DND-41 (cell line): ENCODE data around the gene IGLL5.
"Not testable (repeated sequence)": the region's sequence is repeated elsewhere in the genome, so short reads cannot be mapped to it uniquely, and the experiment has no call there.

Experiments
- ATAC-seq: fragments of 200-7000 bp; cut with Tn5 transposase; 3 replicates; pipeline ENCODE4 v1.9.1; 2021; ENCODE audit warnings: low read depth; ENCODE audit not compliant: insufficient read depth
- DNase-seq: peaks from one replicate; pipeline ENCODE4 v3.0.0-alpha.2; 2020
- H2AFZ ChIP-seq: 2 replicates; pipeline ENCODE4 v1.6.0; 2012; ENCODE audit warnings: low read depth, low read length
- H3K27ac ChIP-seq: 2 replicates; pipeline ENCODE4 v1.5.1; 2012; ENCODE audit warnings: low read length, inconsistent platforms
- H3K27me3 ChIP-seq: fragments of 200-600 bp; sonication (generic); 2 replicates; pipeline ENCODE4 v1.6.0; 2012; ENCODE audit warnings: low read length, mild to moderate bottlenecking, inconsistent platforms; ENCODE audit not compliant: insufficient read depth, poor library complexity
- H3K36me3 ChIP-seq: 2 replicates; pipeline ENCODE4 v1.5.1; 2012; ENCODE audit warnings: low read length, inconsistent platforms; ENCODE audit not compliant: insufficient read depth
- H3K4me1 ChIP-seq: 2 replicates; pipeline ENCODE4 v1.5.1; 2012; ENCODE audit warnings: mild to moderate bottlenecking, low read length; ENCODE audit not compliant: insufficient read depth
- H3K4me2 ChIP-seq: 2 replicates; pipeline ENCODE4 v1.6.0; 2012; ENCODE audit warnings: mild to moderate bottlenecking, moderate library complexity, low read length, inconsistent platforms; ENCODE audit not compliant: insufficient read depth
- H3K4me3 ChIP-seq, 2 experiments: fragments of 200-600 bp in 1 of 2; shearing (Covaris generic) in 1 of 2; 2 replicates each; pipeline ENCODE4 v1.5.1; 2012 to 2016; ENCODE audit warnings: inconsistent platforms in 2 of 2, low read length in 2 of 2, mild to moderate bottlenecking in 2 of 2, low read depth in 1 of 2, moderate library complexity in 1 of 2
- H3K79me2 ChIP-seq: 2 replicates; pipeline ENCODE4 v1.6.0; 2012; ENCODE audit warnings: low read length, inconsistent platforms; ENCODE audit not compliant: insufficient read depth
- H3K9ac ChIP-seq: 2 replicates; pipeline ENCODE4 v1.6.0; 2012; ENCODE audit warnings: low read depth, mild to moderate bottlenecking, inconsistent platforms, low read length, moderate library complexity
- H3K9me3 ChIP-seq: 2 replicates; pipeline ENCODE4 v1.5.1; 2012; ENCODE audit warnings: low read length, moderate library complexity, mild to moderate bottlenecking, inconsistent platforms; ENCODE audit not compliant: insufficient read depth, severe bottlenecking
- H4K20me1 ChIP-seq: 2 replicates; pipeline ENCODE4 v1.6.0; 2012; ENCODE audit warnings: low read length; ENCODE audit not compliant: insufficient read depth
- EZH2 ChIP-seq: IDR thresholded peaks from 3 replicates; pipeline ENCODE4 v1.6.1; 2012; ENCODE audit warnings: borderline replicate concordance, low read depth, mild to moderate bottlenecking, moderate library complexity, low read length, inconsistent platforms; ENCODE audit not compliant: severe bottlenecking
- TF ChIP-seq, protein P1 (sequence below): IDR thresholded peaks from 2 replicates; pipeline ENCODE4 v1.5.1; 2012; ENCODE audit warnings: borderline replicate concordance, low read length, moderate library complexity, mild to moderate bottlenecking; ENCODE audit not compliant: poor library complexity, severe bottlenecking; ENCODE audit errors: extremely low read depth

Gene IGLL5

DNA sequence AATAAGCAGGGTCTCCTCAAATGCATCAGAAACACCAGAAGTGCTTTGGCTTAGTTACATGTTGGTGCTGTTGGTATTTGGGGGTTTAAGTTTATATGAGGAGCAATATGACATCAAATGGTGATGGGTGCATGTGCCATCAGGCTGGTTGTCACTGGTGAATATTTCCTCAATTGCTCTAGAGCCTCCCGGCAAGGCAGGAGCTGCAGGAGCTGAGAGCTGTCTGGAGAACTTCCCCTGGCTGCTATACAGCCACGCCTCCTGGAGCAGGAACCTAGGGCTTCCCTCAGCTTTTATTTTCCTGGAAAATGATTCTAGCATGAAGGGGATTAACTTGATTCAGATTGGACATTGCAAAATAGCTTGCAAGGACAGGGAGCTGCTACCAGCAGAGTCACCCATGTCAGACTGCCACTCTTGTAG lies 15.8 kb downstream of the IGLL5 start:
- no peaks in the 10 kb centered on the region for H3K36me3 ChIP-seq
- no peak overlapping the region for H3K4me2 ChIP-seq
- no peak overlapping the region for H3K9ac ChIP-seq
- no peaks in the 10 kb centered on the region for H4K20me1 ChIP-seq
- no peak overlapping the region for H3K4me3 ChIP-seq
- TF ChIP-seq EZH2 = no peak
- TF ChIP-seq, protein P1, sequence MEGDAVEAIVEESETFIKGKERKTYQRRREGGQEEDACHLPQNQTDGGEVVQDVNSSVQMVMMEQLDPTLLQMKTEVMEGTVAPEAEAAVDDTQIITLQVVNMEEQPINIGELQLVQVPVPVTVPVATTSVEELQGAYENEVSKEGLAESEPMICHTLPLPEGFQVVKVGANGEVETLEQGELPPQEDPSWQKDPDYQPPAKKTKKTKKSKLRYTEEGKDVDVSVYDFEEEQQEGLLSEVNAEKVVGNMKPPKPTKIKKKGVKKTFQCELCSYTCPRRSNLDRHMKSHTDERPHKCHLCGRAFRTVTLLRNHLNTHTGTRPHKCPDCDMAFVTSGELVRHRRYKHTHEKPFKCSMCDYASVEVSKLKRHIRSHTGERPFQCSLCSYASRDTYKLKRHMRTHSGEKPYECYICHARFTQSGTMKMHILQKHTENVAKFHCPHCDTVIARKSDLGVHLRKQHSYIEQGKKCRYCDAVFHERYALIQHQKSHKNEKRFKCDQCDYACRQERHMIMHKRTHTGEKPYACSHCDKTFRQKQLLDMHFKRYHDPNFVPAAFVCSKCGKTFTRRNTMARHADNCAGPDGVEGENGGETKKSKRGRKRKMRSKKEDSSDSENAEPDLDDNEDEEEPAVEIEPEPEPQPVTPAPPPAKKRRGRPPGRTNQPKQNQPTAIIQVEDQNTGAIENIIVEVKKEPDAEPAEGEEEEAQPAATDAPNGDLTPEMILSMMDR = no peak
- H3K27ac ChIP-seq = peak overlapping the region; percentile 40
- H3K9me3 ChIP-seq = no peaks in the 10 kb centered on the region
- no peaks in the 10 kb centered on the region for H3K79me2 ChIP-seq
- DNase-seq (no peak), ATAC-seq (peak; percentile 16; the same call in 1 of the 3 replicates)
- peaks cover 28% of the 10 kb centered on the region for H3K4me1 ChIP-seq
- H2AFZ ChIP-seq = no peak overlapping the region
- H3K27me3 ChIP-seq = no peaks in the 10 kb centered on the region

- not testable (repeated sequence) for H3K79me2 ChIP-seq, H3K4me3 ChIP-seq, H2AFZ ChIP-seq, H3K36me3 ChIP-seq, H3K4me2 ChIP-seq, H4K20me1 ChIP-seq, H3K9ac ChIP-seq, H3K9me3 ChIP-seq, H3K27me3 ChIP-seq
- H3K4me1 ChIP-seq = peaks cover 27% of the 10 kb centered on the region
- ATAC-seq (peak; percentile 84; the same call in 2 of the 3 replicates), DNase-seq (peak; percentile 65)
- H3K27ac ChIP-seq = peak overlapping the region; percentile 40
Observed at GRCh38 chr22:22903781-22904192, 16.2 kb downstream of the IGLL5 start.

- not testable (repeated sequence) for H3K4me3 ChIP-seq, H3K9ac ChIP-seq, H4K20me1 ChIP-seq, H2AFZ ChIP-seq, DNase-seq, H3K36me3 ChIP-seq, H3K27me3 ChIP-seq, H3K4me2 ChIP-seq, H3K9me3 ChIP-seq, H3K79me2 ChIP-seq
- Histone ChIP-seq H3K27ac (0 out of 2 replicates have a peak overlapping the region, but pooled peaks have one; percentile 31), H3K4me1 (peaks cover 26% of the 10 kb centered on the region)
- 0 out of 3 replicates have a peak, but pooled peaks have one; percentile 21 for ATAC-seq
Observed at GRCh38 chr22:22904736-22905135, 17.1 kb downstream of the IGLL5 start.

DNA sequence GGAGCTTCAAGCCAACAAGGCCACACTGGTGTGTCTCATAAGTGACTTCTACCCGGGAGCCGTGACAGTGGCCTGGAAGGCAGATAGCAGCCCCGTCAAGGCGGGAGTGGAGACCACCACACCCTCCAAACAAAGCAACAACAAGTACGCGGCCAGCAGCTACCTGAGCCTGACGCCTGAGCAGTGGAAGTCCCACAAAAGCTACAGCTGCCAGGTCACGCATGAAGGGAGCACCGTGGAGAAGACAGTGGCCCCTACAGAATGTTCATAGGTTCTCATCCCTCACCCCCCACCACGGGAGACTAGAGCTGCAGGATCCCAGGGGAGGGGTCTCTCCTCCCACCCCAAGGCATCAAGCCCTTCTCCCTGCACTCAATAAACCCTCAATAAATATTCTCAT lies 18.8 kb downstream of the IGLL5 start:
- H2AFZ ChIP-seq, H3K27ac ChIP-seq, H3K9me3 ChIP-seq, ATAC-seq, H4K20me1 ChIP-seq, H3K4me3 ChIP-seq, H3K4me2 ChIP-seq, H3K27me3 ChIP-seq, H3K9ac ChIP-seq, DNase-seq, H3K36me3 ChIP-seq, H3K79me2 ChIP-seq: not testable (repeated sequence)
- peaks cover 41% of the 10 kb centered on the region for H3K4me1 ChIP-seq

- Histone ChIP-seq H3K4me1 (peaks cover 44% of the 10 kb centered on the region), H3K79me2 (no peaks in the 10 kb centered on the region), H3K27ac (no peak overlapping the region), H2AFZ (no peak overlapping the region), H3K27me3 (no peaks in the 10 kb centered on the region), H4K20me1 (no peaks in the 10 kb centered on the region), H3K9me3 (no peaks in the 10 kb centered on the region), H3K4me2 (no peak overlapping the region), H3K4me3 (no peak overlapping the region), H3K9ac (no peak overlapping the region), H3K36me3 (no peaks in the 10 kb centered on the region)
- TF ChIP-seq, protein P1 = no peak
- TF ChIP-seq EZH2 = no peak
- ATAC-seq = no peak
- DNase-seq = no peak
Observed at GRCh38 chr22:22906907-22907550, 19.4 kb downstream of the IGLL5 start.
